C4-2B (cell line): ENCODE data around the gene WWC1.

Source experiments
- CTCF ChIP-seq: fragments of 450-650 bp; conservative IDR thresholded peaks from 2 replicates; pipeline ENCODE4 v1.5.1; 2017; ENCODE audit warnings: mild to moderate bottlenecking
- ZFX ChIP-seq: fragments of 450-650 bp; IDR thresholded peaks from 2 replicates; pipeline ENCODE4 v1.6.1; 2017

- TF ChIP-seq CTCF: no peak
- TF ChIP-seq ZFX: no peak
Observed at GRCh38 chr5:168463081-168463480, 171.6 kb downstream of the WWC1 start.
